ENCODE measurements around the gene SBNO1. TPM values are rescaled to one million over a fixed set of nuclear protein-coding genes. Genes with fewer than 3 reads are reported as not detected.

The SBNO1 gene
- total RNA-seq, 1 experiment from 2014 or later: 23.3 TPM

- Histone ChIP-seq H3F3A (ENCODE audit: low read length, unreplicated experiment) (no peaks in the 10 kb centered on the region), H3K4me2 (ENCODE audit: low read length) (no peak overlapping the region), H4K20me1 (ENCODE audit: low read length) (no peaks in the 10 kb centered on the region), H3K4me3 (ENCODE audit: low read length) (no peak overlapping the region), H3K27ac (ENCODE audit: low read length) (no peak overlapping the region), H3K9me2 (replicated peaks; ENCODE audit: low read length) (no peaks in the 10 kb centered on the region), H2AFZ (ENCODE audit: low read length) (no peak overlapping the region), H3K27me3 (ENCODE audit: low read length) (no peaks in the 10 kb centered on the region), H3K9me3 (ENCODE audit: low read length) (no peaks in the 10 kb centered on the region), H3K79me2 (ENCODE audit: low read length) (peaks cover 36% of the 10 kb centered on the region), H3K9ac (ENCODE audit: low read length) (no peak overlapping the region), H3K4me1 (ENCODE audit: insufficient read depth, low read length) (peaks cover 10% of the 10 kb centered on the region), H3K36me3 (ENCODE audit: low read depth, low read length) (0 out of 2 replicates have a peak, but pooled peaks cover 5% of the 10 kb centered on the region)
- ChIA-PET POLR2A (ENCODE audit: unreplicated experiment) (no interaction called here), CTCF (no interaction called here)
- DNase-seq (no peak), ATAC-seq (no peak)
- BruUV-seq (replicated peaks): no TSS peak
- intact Hi-C loops (cut with micrococcal nuclease): no loop called here
- no peak for TF ChIP-seq EZH2 (IDR thresholded peaks at IDR 0.05; ENCODE audit: low read length, unreplicated experiment)
These were observed 95.8 kb downstream of the SBNO1 start for GRCh38 chr12:123268850-123269249.

GRCh38 chr12:123267991-123268843, 96.4 kb downstream of the SBNO1 start:
- Histone ChIP-seq H3K27ac (ENCODE audit: low read length) (no peak overlapping the region), H3K79me2 (ENCODE audit: low read length) (peaks cover 36% of the 10 kb centered on the region), H3K4me3 (ENCODE audit: low read length) (no peak overlapping the region), H2AFZ (ENCODE audit: low read length) (no peak overlapping the region), H4K20me1 (ENCODE audit: low read length) (no peaks in the 10 kb centered on the region), H3K9me3 (ENCODE audit: low read length) (no peaks in the 10 kb centered on the region), H3F3A (ENCODE audit: low read length, unreplicated experiment) (no peaks in the 10 kb centered on the region), H3K9ac (ENCODE audit: low read length) (no peak overlapping the region), H3K4me1 (ENCODE audit: insufficient read depth, low read length) (peaks cover 10% of the 10 kb centered on the region), H3K27me3 (ENCODE audit: low read length) (no peaks in the 10 kb centered on the region), H3K9me2 (replicated peaks; ENCODE audit: low read length) (no peaks in the 10 kb centered on the region), H3K4me2 (ENCODE audit: low read length) (no peak overlapping the region), H3K36me3 (ENCODE audit: low read depth, low read length) (0 out of 2 replicates have a peak, but pooled peaks cover 9% of the 10 kb centered on the region)
- CTCF ChIA-PET: interaction anchor here (0.6 kb wide), 1 partner anchor 16 kb away, joined by 3 read pairs; no protein-coding TSS in a partner anchor
- POLR2A ChIA-PET (ENCODE audit: unreplicated experiment): no interaction called here
- no peak for TF ChIP-seq EZH2 (IDR thresholded peaks at IDR 0.05; ENCODE audit: low read length, unreplicated experiment)
- TF ChIP-seq CTCF (conservative IDR thresholded peaks at IDR 0.05; ENCODE audit: low read depth, low read length): no peak
- no peak for TF ChIP-seq EZH2phosphoT487 (IDR thresholded peaks at IDR 0.05; ENCODE audit: borderline replicate concordance, low read length)
- DNase-seq (no peak), ATAC-seq (no peak)
- intact Hi-C loops (cut with micrococcal nuclease): no loop called here
- BruUV-seq (replicated peaks): no TSS peak

GRCh38 chr12:123267335-123267920, 97.2 kb downstream of the SBNO1 start:
- ATAC-seq (no peak), DNase-seq (no peak)
- no peaks in the 10 kb centered on the region for H3K9me2 ChIP-seq (replicated peaks; ENCODE audit: low read length)
- POLR2A ChIA-PET (ENCODE audit: unreplicated experiment): no interaction called here
- intact Hi-C loops (cut with micrococcal nuclease): no loop called here
- H3K4me1 ChIP-seq (ENCODE audit: insufficient read depth, low read length): peaks cover 10% of the 10 kb centered on the region
- BruUV-seq (replicated peaks): no TSS peak
- no peak for TF ChIP-seq EZH2 (IDR thresholded peaks at IDR 0.05; ENCODE audit: low read length, unreplicated experiment)
- no peak for TF ChIP-seq CTCF (conservative IDR thresholded peaks at IDR 0.05; ENCODE audit: low read depth, low read length)
- TF ChIP-seq EZH2phosphoT487 (IDR thresholded peaks at IDR 0.05; ENCODE audit: borderline replicate concordance, low read length): no peak
- no peak overlapping the region for H3K4me2 ChIP-seq (ENCODE audit: low read length)
- no peak overlapping the region for H3K9ac ChIP-seq (ENCODE audit: low read length)
- H3K27ac ChIP-seq (ENCODE audit: low read length): no peak overlapping the region
- H4K20me1 ChIP-seq (ENCODE audit: low read length): no peaks in the 10 kb centered on the region
- peaks cover 10% of the 10 kb centered on the region; the same call in 1 of the 2 replicates for H3K36me3 ChIP-seq (ENCODE audit: low read depth, low read length)
- CTCF ChIA-PET: interaction anchor here (0.6 kb wide), 1 partner anchor 17 kb away, joined by 3 read pairs; no protein-coding TSS in a partner anchor
- H3K4me3 ChIP-seq (ENCODE audit: low read length): no peak overlapping the region
- peaks cover 36% of the 10 kb centered on the region for H3K79me2 ChIP-seq (ENCODE audit: low read length)
- H3F3A ChIP-seq (ENCODE audit: low read length, unreplicated experiment): no peaks in the 10 kb centered on the region
- no peaks in the 10 kb centered on the region for H3K27me3 ChIP-seq (ENCODE audit: low read length)
- H3K9me3 ChIP-seq (ENCODE audit: low read length): no peaks in the 10 kb centered on the region
- H2AFZ ChIP-seq (ENCODE audit: low read length): no peak overlapping the region
